GM18507 (cell line): ENCODE data around the gene ACACA.

Experiments
- DNase-seq: peaks from one replicate; pipeline ENCODE4 v3.0.0; 2011; ENCODE audit warnings: low read depth; ENCODE audit not compliant: insufficient read length; ENCODE audit errors: extremely low spot score
- FAIRE-seq: peaks from 2 replicates; lab custom pipeline; 2011; peaks lifted over from hg19 to GRCh38; lab: Jason Lieb, UNC

ACACA gene

DNA sequence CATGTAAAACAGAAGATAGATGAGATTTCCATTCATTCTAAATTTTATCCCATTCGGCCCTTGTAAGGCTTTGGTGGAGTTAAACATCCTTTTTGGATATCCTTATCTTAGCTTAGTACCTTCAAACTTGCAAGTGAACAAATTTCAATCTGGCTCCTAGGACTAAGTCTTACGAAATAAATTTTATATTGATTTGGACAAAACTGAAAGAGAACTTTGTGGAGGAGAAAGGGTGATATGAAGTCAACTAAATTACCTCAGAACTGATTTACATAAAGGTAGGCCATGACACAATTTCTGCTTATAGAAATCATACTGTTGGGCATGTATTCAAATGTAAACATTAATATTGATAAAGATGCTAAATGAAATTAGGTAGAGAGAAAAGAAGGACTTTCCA lies 206.1 kb downstream of the ACACA start:
- DNase-seq = no peak
- FAIRE-seq = no peak

DNA sequence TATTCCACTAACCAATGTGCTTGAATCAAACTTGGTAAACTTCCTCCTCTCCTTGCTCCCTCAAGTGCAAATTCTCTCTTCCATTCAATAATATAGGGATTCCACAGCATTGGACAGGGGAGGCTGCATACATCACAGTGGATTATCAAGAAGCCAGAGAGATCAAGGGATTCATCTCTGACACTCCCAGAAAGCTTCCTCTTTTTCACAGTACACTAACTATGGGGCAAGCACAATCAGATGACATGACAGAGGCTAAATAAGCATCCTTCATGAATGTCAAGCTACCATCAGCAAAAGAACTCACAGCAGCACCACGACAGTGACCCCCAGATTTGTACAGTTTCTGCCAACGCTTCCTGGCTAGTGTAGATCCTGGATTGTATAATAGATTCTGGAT lies 209.3 kb downstream of the ACACA start:
- DNase-seq (no peak), FAIRE-seq (no peak)

GRCh38 chr17:37194208-37194607 lies 212.4 kb downstream of the ACACA start:
- DNase-seq (no peak), FAIRE-seq (no peak)

GRCh38 chr17:37191219-37191618 lies 215.4 kb downstream of the ACACA start:
- FAIRE-seq = no peak

DNA sequence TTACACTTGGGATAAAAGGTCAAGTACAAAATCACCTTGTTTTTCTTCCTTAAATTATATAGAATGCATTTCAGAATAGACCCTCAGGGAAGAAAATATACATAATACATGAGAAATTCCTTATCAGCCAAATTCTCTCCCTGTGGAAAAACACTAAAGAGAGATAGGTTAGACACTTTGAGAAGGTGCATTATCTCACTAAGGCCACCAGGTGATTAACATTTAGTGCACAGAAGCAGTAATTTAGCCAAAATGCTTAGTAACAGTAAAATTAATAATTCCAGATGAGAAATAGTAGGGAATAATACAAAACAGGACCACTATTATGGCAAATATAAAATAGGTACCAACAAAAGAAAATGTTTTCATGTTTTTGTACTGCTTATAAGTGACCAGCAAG lies 216.1 kb downstream of the ACACA start:
- FAIRE-seq = no peak
- DNase-seq = no peak

More at GRCh38 chr17:37191219-37191618, 215.4 kb downstream of the ACACA start:
- no peak for DNase-seq

DNA sequence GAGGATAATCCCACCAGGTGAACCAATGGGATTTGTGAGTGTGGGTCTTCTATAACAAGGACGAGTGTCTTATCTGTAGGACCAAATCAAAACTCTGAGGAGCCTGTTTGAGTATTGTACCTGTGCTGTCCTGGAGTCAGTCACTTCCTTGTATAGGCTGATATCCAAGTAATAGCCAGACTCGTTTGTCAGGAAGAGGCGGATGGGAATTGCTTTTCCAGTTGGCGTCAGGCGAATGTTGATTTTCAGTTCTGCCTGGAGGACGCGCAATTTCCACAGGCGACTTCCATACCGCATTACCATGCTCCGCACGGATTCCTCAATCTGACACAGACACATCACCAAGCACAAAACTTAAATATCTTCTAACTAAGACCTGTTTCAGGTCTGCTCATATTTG lies 218.5 kb downstream of the ACACA start:
- FAIRE-seq (no peak), DNase-seq (no peak)

DNA sequence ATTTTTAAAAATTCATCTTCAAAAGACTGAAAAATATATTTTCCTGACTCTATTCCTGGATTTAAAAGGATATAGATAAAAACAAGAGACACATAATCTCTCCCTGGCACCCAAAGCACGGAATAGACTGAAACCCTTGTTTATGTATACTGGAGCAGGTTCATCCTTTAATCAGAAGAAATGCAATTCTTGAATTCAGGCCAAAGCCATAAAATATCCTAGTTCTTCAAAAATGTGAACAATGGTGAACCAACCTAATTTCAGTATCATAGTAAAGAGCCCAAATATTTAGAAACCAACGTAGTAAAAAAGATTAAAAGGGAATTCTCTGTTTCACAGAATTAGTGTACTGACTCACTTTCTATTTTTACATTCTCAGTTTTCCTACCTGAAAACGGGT lies 219.4 kb downstream of the ACACA start:
- FAIRE-seq = no peak
- no peak for DNase-seq

DNA sequence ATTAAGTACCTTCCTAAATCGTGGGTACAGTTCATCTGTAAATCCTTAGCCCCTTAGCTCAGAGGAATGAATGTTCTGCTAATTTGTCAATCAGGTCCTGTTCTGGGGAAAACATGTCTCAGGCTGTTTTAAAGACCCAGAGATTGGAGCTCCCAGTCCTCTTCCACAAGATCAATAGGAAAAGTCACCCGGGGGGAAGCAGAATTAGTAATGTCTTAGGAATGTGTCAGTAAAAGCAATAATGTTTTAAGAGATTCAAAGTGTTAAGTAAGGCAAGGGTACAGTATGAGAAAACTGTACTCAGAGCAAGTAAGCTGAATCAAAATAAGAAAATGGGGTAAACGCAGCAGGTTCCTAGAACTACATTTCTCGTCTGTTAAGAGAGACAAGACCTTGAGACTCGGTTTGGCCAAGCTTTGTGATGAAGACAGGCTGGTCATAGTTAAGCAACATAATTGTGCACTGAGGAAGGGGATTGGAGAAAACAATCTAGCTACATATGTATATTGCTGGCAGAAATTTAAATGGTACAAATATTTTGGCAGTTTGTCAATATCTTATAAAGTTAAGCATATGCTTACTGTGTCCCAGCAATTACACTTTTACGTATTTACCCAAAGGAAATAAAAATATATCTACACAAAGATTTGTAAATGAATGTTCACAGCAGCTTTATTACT lies 223.7 kb downstream of the ACACA start:
- FAIRE-seq (no peak), DNase-seq (no peak)

- DNase-seq = no peak
- no peak for FAIRE-seq
Measured at GRCh38 chr17:37180376-37180775, 226.3 kb downstream of the ACACA start.

GRCh38 chr17:37179893-37180292 lies 226.7 kb downstream of the ACACA start:
- no peak for DNase-seq
- FAIRE-seq = no peak

DNA sequence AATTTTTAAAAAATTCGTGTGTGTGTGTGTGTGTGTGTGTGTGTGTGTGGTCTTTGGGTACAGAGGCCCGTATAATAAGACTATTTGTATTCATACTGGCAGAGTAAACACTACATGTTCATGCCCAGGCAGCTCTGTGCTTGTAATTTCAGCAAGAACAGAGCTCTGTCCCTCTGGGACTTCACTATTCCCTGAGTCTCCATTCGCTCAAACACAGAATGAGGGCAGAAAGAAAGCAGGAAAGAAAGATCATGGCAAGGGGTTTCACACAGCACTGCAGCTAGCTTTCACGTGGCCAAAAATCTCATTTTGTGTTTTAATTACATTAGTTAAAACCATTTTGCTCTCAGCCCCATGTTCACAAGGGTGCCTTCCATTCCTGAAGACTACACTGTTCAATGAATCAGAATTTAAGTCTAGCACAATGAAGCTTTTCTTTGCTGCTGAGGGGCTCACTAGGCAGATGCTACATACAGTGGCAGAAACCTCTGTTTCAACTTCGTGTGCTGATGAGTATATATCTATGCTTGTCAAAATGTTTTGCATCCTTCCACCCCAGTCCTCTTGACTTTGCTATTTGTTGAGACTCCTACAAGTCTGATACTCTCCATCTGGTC lies 229.3 kb downstream of the ACACA start:
- FAIRE-seq (no peak), DNase-seq (no peak)

DNA sequence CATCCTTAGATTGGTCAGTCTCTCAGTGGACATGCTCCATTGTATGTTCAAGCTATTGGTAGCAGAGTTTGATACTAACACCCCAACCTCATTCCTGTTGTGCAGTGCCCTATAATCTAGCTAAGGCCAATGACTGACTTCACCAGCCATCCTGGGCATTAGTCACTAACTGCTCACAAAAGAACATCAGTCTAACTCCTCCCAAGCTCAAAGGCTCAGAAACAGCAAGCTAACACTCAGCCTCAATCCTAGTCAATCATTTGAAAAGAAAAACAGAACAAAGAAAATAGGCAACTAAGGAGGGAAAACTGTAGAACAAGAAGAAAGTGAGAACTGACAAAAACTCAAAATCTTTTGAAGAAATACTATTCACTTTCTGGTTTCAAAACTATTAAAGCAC lies 229.9 kb downstream of the ACACA start:
- DNase-seq = no peak
- FAIRE-seq = no peak

DNA sequence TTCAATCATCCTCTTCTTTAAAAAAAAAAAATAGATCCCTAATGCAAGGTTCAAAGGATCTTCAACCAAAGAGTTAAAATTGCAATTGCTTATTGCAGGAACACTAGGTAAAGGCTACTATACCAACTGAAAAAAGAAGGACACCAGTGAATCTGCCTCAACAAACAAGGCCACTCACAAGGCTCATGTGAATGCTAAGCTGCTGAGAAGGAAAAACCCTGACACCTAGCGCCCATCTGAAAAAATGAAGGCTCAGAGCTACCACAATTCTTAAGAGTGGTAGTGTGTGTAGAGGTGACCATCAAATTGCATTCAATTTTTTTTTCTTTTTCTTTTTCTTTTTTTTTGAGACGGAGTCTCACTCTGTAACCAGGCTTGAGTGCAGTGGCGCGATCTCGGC lies 232.4 kb downstream of the ACACA start:
- DNase-seq = no peak
- FAIRE-seq = no peak

DNA sequence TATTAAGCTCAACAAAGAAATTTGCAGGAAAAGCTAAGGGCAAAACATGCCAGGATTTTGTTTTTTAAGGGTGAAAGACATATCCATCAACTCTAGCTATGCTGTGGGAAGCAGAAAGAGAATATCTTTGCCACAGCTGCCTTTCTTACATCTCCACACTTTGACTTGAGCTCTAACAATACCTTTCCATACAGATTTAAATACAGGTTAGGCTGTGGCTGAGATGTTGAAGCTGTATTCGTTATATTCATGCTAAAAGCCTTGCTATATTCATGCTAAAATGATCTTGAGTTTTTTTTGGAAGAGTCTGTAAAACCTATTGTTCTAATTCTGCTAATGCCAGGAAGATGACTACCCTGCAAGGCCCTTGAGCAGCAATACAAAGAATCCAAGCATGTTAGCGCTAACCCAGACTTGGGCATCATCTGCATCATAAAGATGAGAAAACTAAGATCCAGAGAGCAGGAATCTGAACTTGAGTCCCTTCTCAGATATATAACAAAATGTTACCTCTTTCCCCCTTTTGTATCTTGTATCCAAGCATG lies 235.7 kb downstream of the ACACA start:
- FAIRE-seq (no peak), DNase-seq (no peak)

DNA sequence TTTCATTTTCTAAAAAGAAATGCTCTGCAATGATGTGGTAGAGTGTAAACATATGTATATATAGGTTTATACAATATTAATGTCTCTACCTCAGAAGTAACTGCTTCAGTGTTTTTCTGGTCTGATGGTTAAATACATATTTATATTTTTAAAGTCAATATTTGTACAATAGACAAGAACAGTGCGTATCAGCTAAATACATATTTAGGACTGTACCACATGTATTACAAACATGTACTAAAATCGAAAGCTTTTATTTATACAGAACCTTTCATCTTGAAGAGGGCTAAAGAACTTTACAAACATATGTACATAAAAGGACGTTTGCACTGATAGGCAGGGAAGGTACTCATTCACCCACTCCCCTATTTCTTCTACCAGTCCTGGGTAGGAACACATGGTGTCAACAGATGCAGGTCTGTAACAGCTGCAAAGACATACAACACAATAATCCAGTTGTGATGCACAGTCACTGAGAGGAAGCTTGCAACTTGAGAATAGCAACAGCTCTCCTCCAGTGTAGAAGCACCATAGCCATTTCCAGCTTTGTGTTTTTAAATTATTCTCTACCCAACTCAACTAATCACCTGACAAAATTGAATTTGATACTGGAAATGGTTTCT lies 237.8 kb downstream of the ACACA start:
- DNase-seq (no peak), FAIRE-seq (no peak)

DNA sequence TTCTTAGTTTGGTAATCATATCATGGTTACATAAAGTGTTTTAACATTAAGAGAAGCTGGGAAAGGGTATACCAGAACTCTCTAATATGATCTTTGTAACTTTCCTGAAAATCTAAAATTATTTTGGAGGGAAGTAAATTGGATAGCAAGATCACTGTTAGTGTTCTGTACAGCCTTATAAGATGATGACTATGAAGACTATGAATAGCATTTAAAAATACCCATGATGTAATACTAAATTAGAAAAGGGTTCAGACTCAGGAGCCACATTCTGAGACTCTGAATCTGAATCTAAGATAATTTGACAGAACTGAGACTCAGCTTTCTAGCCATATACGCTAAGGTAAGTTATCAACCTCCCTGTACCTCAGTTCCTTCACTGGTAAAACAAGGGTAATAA lies 238.9 kb downstream of the ACACA start:
- DNase-seq (no peak), FAIRE-seq (no peak)

- FAIRE-seq (no peak), DNase-seq (no peak)
Measured at GRCh38 chr17:37164057-37164456, 242.6 kb downstream of the ACACA start.

- DNase-seq (no peak), FAIRE-seq (no peak)
Measured at GRCh38 chr17:37162800-37163199, 243.8 kb downstream of the ACACA start.

- no peak for DNase-seq
- FAIRE-seq = no peak
Measured at GRCh38 chr17:37160944-37161343, 245.7 kb downstream of the ACACA start.

- DNase-seq = no peak
- FAIRE-seq = no peak
Measured at GRCh38 chr17:37158290-37158689, 248.3 kb downstream of the ACACA start.

DNA sequence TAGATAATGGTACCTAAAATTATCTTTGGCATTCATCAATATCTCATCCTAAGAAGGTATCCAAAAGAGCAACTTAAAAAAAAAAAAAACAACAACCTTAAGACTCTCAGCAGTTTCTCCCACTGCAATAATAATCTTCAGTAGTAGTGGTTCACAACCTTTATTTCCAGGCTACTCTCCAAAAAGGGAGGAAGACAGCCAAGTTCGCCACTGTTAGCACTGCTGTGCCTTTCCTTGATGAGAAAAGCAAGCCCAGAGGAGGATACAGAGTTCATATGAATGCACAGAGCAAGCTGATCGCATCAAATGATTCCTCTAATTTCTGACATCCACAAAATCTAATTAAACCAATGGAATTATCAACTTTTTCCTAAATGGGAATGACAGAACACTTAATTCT lies 258.5 kb downstream of the ACACA start:
- DNase-seq (no peak), FAIRE-seq (no peak)
